NB4 (cell line): ENCODE results near the gene KRT16.

Source experiments
- MYC ChIP-seq: IDR thresholded peaks from 2 replicates; pipeline ENCODE4 v1.6.1; 2011; ENCODE audit warnings: low read depth, low read length
- TF ChIP-seq, protein P1 (sequence below): IDR thresholded peaks from one replicate; pipeline ENCODE4 v1.5.1; 2012; ENCODE audit warnings: low read depth, low read length
- TF ChIP-seq, protein P2 (sequence below): IDR thresholded peaks from 2 replicates; pipeline ENCODE4 v1.6.1; 2011; ENCODE audit warnings: low read depth, low read length

DNA sequence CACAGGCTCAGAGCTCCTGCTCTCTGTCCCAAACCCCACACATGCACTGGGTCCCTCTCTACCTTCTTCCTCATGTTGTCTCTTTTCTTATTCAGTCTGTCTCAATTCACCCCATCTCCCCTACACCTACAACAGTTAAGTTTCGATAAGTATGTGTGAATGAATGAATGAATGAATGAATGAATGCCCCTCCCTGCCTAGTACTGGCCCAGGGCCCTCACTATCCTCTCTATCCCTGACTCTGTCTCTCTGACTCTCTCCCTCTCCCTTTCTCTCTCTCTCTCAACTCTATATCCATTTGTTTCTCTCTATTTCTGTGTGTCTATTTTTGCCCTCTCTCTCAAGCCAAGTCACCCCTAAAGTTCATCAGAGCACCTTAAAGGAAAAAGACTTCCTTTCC lies 34.0 kb downstream of the KRT16 start:
- TF ChIP-seq, protein P1, sequence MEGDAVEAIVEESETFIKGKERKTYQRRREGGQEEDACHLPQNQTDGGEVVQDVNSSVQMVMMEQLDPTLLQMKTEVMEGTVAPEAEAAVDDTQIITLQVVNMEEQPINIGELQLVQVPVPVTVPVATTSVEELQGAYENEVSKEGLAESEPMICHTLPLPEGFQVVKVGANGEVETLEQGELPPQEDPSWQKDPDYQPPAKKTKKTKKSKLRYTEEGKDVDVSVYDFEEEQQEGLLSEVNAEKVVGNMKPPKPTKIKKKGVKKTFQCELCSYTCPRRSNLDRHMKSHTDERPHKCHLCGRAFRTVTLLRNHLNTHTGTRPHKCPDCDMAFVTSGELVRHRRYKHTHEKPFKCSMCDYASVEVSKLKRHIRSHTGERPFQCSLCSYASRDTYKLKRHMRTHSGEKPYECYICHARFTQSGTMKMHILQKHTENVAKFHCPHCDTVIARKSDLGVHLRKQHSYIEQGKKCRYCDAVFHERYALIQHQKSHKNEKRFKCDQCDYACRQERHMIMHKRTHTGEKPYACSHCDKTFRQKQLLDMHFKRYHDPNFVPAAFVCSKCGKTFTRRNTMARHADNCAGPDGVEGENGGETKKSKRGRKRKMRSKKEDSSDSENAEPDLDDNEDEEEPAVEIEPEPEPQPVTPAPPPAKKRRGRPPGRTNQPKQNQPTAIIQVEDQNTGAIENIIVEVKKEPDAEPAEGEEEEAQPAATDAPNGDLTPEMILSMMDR = no peak
- no peak for TF ChIP-seq MYC
- TF ChIP-seq, protein P2, sequence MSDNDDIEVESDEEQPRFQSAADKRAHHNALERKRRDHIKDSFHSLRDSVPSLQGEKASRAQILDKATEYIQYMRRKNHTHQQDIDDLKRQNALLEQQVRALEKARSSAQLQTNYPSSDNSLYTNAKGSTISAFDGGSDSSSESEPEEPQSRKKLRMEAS = no peak
